ENCODE data around the gene CTPS1. TPM values are rescaled to one million over a fixed set of nuclear protein-coding genes. Genes with fewer than 3 reads are reported as not detected.

CTPS1 gene
- total and polyA plus RNA-seq, 10 donors, result 7.9 to 27.7 (median 16.1) TPM

GRCh38 chr1:41028034-41028642 lies 48.6 kb downstream of the CTPS1 start:
- no peaks in the 10 kb centered on the region for H3K27me3 ChIP-seq (replicated peaks in 1 of 7)
- no peak for DNase-seq
- H3K9me3 ChIP-seq, result no peaks in the 10 kb centered on the region
- intact Hi-C loops (cut with DNase I; ENCODE audit: low total_unique reads), result no loop called here
- H3K36me3 ChIP-seq, result peaks cover 0 to 95% (median 33%) of the 10 kb centered on the region in 6 donors
- H3K27ac ChIP-seq, result no peak overlapping the region
- 93 to 96% (median 96%) methylated on average over 6 to 10 of the region's 10 CpGs for WGBS, 5 donors
- TF ChIP-seq POLR2A (IDR thresholded peaks at IDR 0.05), result no peak
- TF ChIP-seq CTCF (IDR thresholded peaks at IDR 0.05 in 8 of 11, conservative IDR thresholded peaks at IDR 0.05 in 3 of 11), result no peak
- peak in 1 of 3 donors; percentile 10 for TF ChIP-seq POLR2AphosphoS5 (IDR thresholded peaks at IDR 0.05)
- no peak overlapping the region for H3K4me3 ChIP-seq
- H3K4me1 ChIP-seq, result peaks cover 0 to 11% (median 0%) of the 10 kb centered on the region in 6 donors

- 94 to 99% (median 95%) methylated on average over 8 of the region's 8 CpGs for WGBS, 5 donors
- Histone ChIP-seq H3K9me3 (no peaks in the 10 kb centered on the region), H3K4me3 (no peak overlapping the region), H3K27ac (no peak overlapping the region), H3K4me1 (peaks cover 0 to 9% (median 0%) of the 10 kb centered on the region in 6 donors), H3K36me3 (peaks cover 0 to 100% (median 50%) of the 10 kb centered on the region in 6 donors), H3K27me3 (replicated peaks in 1 of 7) (no peaks in the 10 kb centered on the region)
- TF ChIP-seq POLR2A (IDR thresholded peaks at IDR 0.05) (no peak), CTCF (IDR thresholded peaks at IDR 0.05 in 8 of 11, conservative IDR thresholded peaks at IDR 0.05 in 3 of 11) (no peak)
- intact Hi-C loops (cut with DNase I; ENCODE audit: low total_unique reads), result no loop called here
- DNase-seq, result no peak
These were observed 51.5 kb downstream of the CTPS1 start for GRCh38 chr1:41030872-41031616.

GRCh38 chr1:41032147-41032546 lies 52.7 kb downstream of the CTPS1 start:
- Histone ChIP-seq H3K9me3 (no peaks in the 10 kb centered on the region), H3K36me3 (peaks cover 0 to 100% (median 56%) of the 10 kb centered on the region in 6 donors), H3K4me3 (no peak overlapping the region), H3K27ac (no peak overlapping the region), H3K4me1 (no peaks in the 10 kb centered on the region), H3K27me3 (replicated peaks in 1 of 7) (no peaks in the 10 kb centered on the region)
- DNase-seq, result no peak
- TF ChIP-seq POLR2AphosphoS5 (IDR thresholded peaks at IDR 0.05) (no peak), CTCF (IDR thresholded peaks at IDR 0.05 in 8 of 11, conservative IDR thresholded peaks at IDR 0.05 in 3 of 11) (no peak), POLR2A (IDR thresholded peaks at IDR 0.05) (no peak)
- intact Hi-C loops (cut with DNase I; ENCODE audit: low total_unique reads), result no loop called here
- WGBS, 5 donors, result 72 to 100% (median 79%) methylated on average over 2 of the region's 2 CpGs

GRCh38 chr1:41033272-41033671 lies 53.8 kb downstream of the CTPS1 start:
- TF ChIP-seq POLR2AphosphoS5 (IDR thresholded peaks at IDR 0.05), result no peak
- TF ChIP-seq POLR2A (IDR thresholded peaks at IDR 0.05), result no peak
- TF ChIP-seq CTCF (IDR thresholded peaks at IDR 0.05 in 8 of 11, conservative IDR thresholded peaks at IDR 0.05 in 3 of 11), result no peak
- no peak overlapping the region for H3K4me3 ChIP-seq
- intact Hi-C loops (cut with DNase I; ENCODE audit: low total_unique reads), result no loop called here
- DNase-seq, result no peak
- H3K27ac ChIP-seq, result no peak overlapping the region
- no peaks in the 10 kb centered on the region for H3K9me3 ChIP-seq
- 79 to 90% (median 87%) methylated on average over 3 of the region's 3 CpGs for WGBS, 5 donors
- H3K36me3 ChIP-seq, result peaks cover 0 to 100% (median 52%) of the 10 kb centered on the region in 6 donors
- H3K27me3 ChIP-seq (replicated peaks in 1 of 7), result no peaks in the 10 kb centered on the region
- H3K4me1 ChIP-seq, result no peaks in the 10 kb centered on the region
